GM12874 (cell line): ENCODE data around the gene TICRR.

ENCODE experiments used
- CTCF ChIP-seq: IDR thresholded peaks from 2 replicates; pipeline ENCODE4 v1.5.1; 2011; ENCODE audit warnings: low read depth, mild to moderate bottlenecking, control low read depth, low read length, moderate library complexity; ENCODE audit not compliant: insufficient read depth

Gene TICRR

GRCh38 chr15:89652666-89653065, 77.4 kb downstream of the TICRR start:
- TF ChIP-seq CTCF: no peak

- no peak for TF ChIP-seq CTCF
Measured at GRCh38 chr15:89653578-89653977, 78.3 kb downstream of the TICRR start.

GRCh38 chr15:89654301-89654761, 79.1 kb downstream of the TICRR start:
- no peak for TF ChIP-seq CTCF

GRCh38 chr15:89654847-89655805, 79.9 kb downstream of the TICRR start, which contains the start of gene KIF7:
TSS of gene KIF7 (minus strand) at chr15:89655467. CDS start at chr15:89652930, 2,537 bp downstream.
- no peak for TF ChIP-seq CTCF

- TF ChIP-seq CTCF: no peak
Measured at GRCh38 chr15:89656116-89656815, 81.0 kb downstream of the TICRR start.

- no peak for TF ChIP-seq CTCF
Measured at GRCh38 chr15:89657686-89658200, 82.5 kb downstream of the TICRR start.

GRCh38 chr15:89659295-89659694, 84.0 kb downstream of the TICRR start:
- TF ChIP-seq CTCF: no peak
